Erythroblast (primary cell): ENCODE measurements around the gene MAML2.

ENCODE experiments used
- GATA1 ChIP-seq: IDR thresholded peaks from 2 replicates; pipeline ENCODE4 v1.6.1; 2011; ENCODE audit warnings: low read depth, mild to moderate bottlenecking, control low read depth, low read length, moderate library complexity
- POLR2A ChIP-seq: IDR thresholded peaks from 2 replicates; pipeline ENCODE4 v1.6.1; 2011; ENCODE audit warnings: mild to moderate bottlenecking, low read length

- no peak for TF ChIP-seq POLR2A
- no peak for TF ChIP-seq GATA1
Measured at GRCh38 chr11:96186806-96187205, 156.2 kb downstream of the MAML2 start.
